Ascending aorta (tissue), 2 donors: ENCODE data around the gene FUCA1. TPM values are rescaled to one million over a fixed set of nuclear protein-coding genes. Genes with fewer than 3 reads are reported as not detected.

ENCODE experiments used
- DNase-seq, 2 donors: peaks; one replicate each; pipeline ENCODE4 v3.0.0-alpha.2; 2019; ENCODE audit warnings: low spot score in 2 of 2
- H3K27ac ChIP-seq, 2 donors: fragments of 200-600 bp; sonication (generic); one replicate each; pipeline ENCODE4 v1.5.1; 2016 to 2017; ENCODE audit warnings: mild to moderate bottlenecking in 1 of 2
- H3K27me3 ChIP-seq: fragments of 200-600 bp; sonication (generic); one replicate; pipeline ENCODE4 v1.5.1; 2017
- H3K36me3 ChIP-seq, 2 donors: fragments of 200-600 bp; sonication (generic); one replicate each; pipeline ENCODE4 v1.5.1; 2016
- H3K4me1 ChIP-seq, 2 donors: fragments of 200-600 bp; sonication (generic); one replicate each; pipeline ENCODE4 v1.5.1; 2016 to 2017; ENCODE audit warnings: mild to moderate bottlenecking in 1 of 2
- H3K4me3 ChIP-seq, 2 donors: fragments of 200-600 bp; sonication (generic); one replicate each; pipeline ENCODE4 v1.5.1; 2016 to 2017; ENCODE audit warnings: mild to moderate bottlenecking in 1 of 2
- H3K9me3 ChIP-seq, 2 donors: fragments of 200-600 bp; sonication (generic); one replicate each; pipeline ENCODE4 v1.5.1; 2016
- CTCF ChIP-seq, 3 experiments: fragments of 200-600 bp in 2 of 3; fragments of 450-650 bp in 1 of 3; sonication (generic) in 2 of 3; IDR thresholded peaks; one replicate each; pipeline ENCODE4 v1.5.1; 2016 to 2019; ENCODE audit warnings: antibody characterized with exemption in 3 of 3, mild to moderate bottlenecking in 1 of 3, moderate library complexity in 1 of 3
- intact Hi-C: fragments of 100-400 bp; cut with DNase I; formaldehyde crosslinking; loops from one replicate; pipeline ENCODE4 v1.15.1; 2023
- total RNA-seq: library from RNA; depleted of rRNA; stranded (reverse); fragments of >200 nt; gene quantifications from one replicate; pipeline ENCODE4 v1.1.0, GENCODE V29; 2016

Gene FUCA1
- 11.1 TPM for total RNA-seq

DNA sequence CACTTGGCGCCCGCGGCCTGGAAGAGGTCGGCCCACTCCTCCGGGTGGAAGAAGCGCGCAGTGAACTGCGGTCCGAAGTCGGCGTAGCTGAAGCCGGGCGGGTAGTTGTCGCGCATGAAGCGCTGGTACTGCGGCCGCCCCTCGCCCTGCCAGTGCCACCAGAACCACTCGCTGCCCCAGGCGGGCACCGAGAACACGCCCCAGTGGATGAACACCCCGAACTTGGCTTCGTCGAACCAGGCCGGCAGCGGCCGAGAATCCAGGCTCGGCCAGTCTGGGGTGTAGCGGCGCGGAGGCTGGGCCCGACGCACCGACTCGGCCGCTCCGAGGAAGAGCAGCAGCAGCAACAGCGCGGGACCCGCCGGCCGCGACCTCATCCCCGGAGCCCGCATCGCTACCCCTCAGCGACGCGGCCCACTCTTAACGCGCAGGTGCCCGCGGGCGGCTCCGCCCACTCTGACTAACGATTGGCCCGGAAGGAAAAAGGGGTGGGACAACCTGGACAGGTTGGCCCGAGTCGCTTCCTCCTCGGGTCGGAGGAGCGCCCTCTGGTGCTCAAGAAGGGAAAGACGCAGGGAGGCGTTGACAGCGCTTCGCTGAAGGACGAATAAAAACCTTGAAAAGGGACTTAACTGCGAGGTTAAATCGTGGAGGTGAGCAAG is at the start of gene FUCA1:
TSS of gene FUCA1 (minus strand) at position 396 of the 662 bp plus-strand sequence. CDS start at position 392, 4 bp downstream.
- intact Hi-C loops = loop anchor here (2.0 to 10.0 kb wide), 8 partner anchors 43 to 243 kb away; partner anchors contain the start of genes CNR2, GALE, HMGCL and PNRC2
- TF ChIP-seq CTCF (IDR thresholded peaks at IDR 0.05) = peak; percentile 94 to 98 (median 96)
- peak; percentile 81 to 97 for DNase-seq

GRCh38 chr1:23916209-23917131 is 48.4 kb upstream of the FUCA1 start:
- H3K9me3 ChIP-seq = no peaks in the 10 kb centered on the region
- H3K27me3 ChIP-seq = no peaks in the 10 kb centered on the region
- peaks cover 0 to 17% of the 10 kb centered on the region in 2 donors for H3K4me1 ChIP-seq
- H3K4me3 ChIP-seq = no peak overlapping the region
- peak; percentile 15 to 78 for DNase-seq
- no peaks in the 10 kb centered on the region for H3K36me3 ChIP-seq
- no peak overlapping the region for H3K27ac ChIP-seq
- intact Hi-C loops = loop anchor here (2.0 to 10.0 kb wide), 3 partner anchors 52 to 144 kb away; partner anchors contain the start of gene FUCA1
- TF ChIP-seq CTCF (IDR thresholded peaks at IDR 0.05) = peak; percentile 30 to 69 (median 61)

More for the DNA sequence above, at the start of gene FUCA1:
- H3K27me3 ChIP-seq = no peaks in the 10 kb centered on the region
- H3K9me3 ChIP-seq = no peaks in the 10 kb centered on the region
- H3K4me3 ChIP-seq = peak within 1 kb of the TSS; percentile 81 to 88
- peak within 1 kb of the TSS; percentile 67 to 82 for H3K27ac ChIP-seq
- H3K36me3 ChIP-seq = peaks cover 8 to 20% of the 10 kb centered on the region in 2 donors
- peaks cover 0 to 15% of the 10 kb centered on the region in 2 donors for H3K4me1 ChIP-seq

DNA sequence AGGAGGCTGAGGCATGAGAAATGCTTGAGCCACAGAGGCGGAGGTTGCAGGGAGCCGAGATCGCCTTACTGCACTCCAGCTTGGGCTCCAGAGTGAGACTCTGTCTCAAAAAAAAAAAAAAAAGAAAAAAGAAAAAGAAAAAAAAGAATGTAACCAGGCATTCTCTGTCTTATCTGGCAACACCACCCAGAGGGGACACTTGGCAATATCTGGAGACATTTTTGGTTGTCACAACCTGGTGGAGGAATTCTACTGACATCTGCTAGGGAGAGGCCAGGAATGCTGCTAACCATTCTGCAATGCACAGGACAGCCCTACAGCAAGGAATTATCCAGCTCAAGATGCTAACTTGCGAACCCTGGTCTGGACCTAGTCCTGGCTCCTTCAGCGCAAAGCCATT is 47.4 kb upstream of the FUCA1 start:
- TF ChIP-seq CTCF (IDR thresholded peaks at IDR 0.05) = no peak
- no peaks in the 10 kb centered on the region for H3K36me3 ChIP-seq
- peaks cover 0 to 7% of the 10 kb centered on the region in 2 donors for H3K4me1 ChIP-seq
- DNase-seq = no peak
- no peak overlapping the region for H3K4me3 ChIP-seq
- intact Hi-C loops = loop anchor here (10.0 kb wide), 2 partner anchors 51 to 101 kb away; partner anchors contain the start of gene FUCA1
- no peaks in the 10 kb centered on the region for H3K27me3 ChIP-seq
- H3K9me3 ChIP-seq = no peaks in the 10 kb centered on the region
- no peak overlapping the region for H3K27ac ChIP-seq

DNA sequence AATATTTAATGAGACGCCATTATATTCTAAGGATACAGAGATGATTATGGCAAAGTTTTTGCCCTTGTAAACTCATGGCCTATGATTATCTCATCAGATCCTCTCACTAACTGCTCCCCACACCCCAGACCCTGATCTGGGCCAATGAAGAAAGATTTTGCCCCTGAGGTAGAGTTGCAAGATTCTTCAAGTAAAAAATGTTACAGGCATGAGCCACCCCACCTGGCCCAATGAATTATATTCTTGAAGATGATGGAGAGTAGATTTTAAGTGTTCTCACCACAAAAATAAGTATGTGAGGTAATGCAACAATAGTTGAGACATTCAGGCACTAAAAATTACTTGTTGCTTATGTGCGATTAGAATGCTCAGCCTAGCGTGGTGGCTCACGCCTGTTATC is 46.8 kb upstream of the FUCA1 start:
- DNase-seq = no peak
- no peak for TF ChIP-seq CTCF (IDR thresholded peaks at IDR 0.05)
- intact Hi-C loops = loop anchor here (10.0 kb wide), 2 partner anchors 50 to 100 kb away; partner anchors contain the start of gene FUCA1
- Histone ChIP-seq H3K27me3 (no peaks in the 10 kb centered on the region), H3K36me3 (no peaks in the 10 kb centered on the region), H3K4me3 (no peak overlapping the region), H3K27ac (no peak overlapping the region), H3K4me1 (peaks cover 0 to 1% of the 10 kb centered on the region in 2 donors), H3K9me3 (no peaks in the 10 kb centered on the region)

DNA sequence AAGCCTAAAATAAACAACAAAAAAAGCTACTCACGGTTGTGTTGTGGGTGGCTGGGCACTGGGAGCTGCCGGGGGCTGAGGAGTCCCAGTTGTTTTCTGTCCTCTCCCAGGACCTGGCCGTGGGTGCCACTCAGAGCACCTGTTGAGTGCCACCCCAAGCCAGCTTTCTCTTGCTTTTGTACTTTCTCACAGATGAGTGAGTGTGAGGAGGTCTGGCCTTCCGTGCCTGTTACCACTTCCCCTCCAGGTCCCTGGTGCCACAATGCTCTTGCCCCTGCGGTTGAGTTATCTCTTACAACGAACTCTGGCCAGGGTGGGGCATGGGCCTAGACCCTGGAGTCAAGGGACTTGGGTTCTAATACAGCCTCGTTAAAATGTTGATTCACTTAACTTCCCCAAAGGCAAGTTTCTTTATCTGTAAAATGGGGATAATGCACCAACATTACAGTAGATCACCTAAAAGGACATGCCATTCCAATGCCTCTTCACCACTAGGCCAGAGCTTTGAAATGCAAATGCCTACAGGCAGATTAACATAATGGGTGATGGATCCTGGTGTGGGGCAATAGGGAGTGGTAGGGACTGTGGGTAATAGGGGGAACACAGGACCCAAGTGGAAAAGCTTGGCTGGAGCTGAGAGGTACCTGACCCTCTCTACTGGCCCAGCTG is 45.3 kb upstream of the FUCA1 start, which contains the start of gene CNR2:
TSS of gene CNR2 (minus strand) at position 151 of the 669 bp plus-strand sequence. CDS start 37,745 bp downstream, outside the sequence.
- intact Hi-C loops = loop anchor here (10.0 kb wide), 2 partner anchors 49 to 99 kb away; partner anchors contain the start of gene FUCA1
- Histone ChIP-seq H3K36me3 (no peaks in the 10 kb centered on the region), H3K4me1 (no peaks in the 10 kb centered on the region), H3K9me3 (no peaks in the 10 kb centered on the region), H3K27me3 (no peaks in the 10 kb centered on the region), H3K4me3 (no peak within 1 kb of the TSS), H3K27ac (no peak within 1 kb of the TSS)
- no peak for DNase-seq
- TF ChIP-seq CTCF (IDR thresholded peaks at IDR 0.05) = no peak
